Inflammatory macrophage treated with lipopolysaccharide for 1 hour (primary cell): ENCODE results near the gene MACROD2.
"Not testable (repeated sequence)": the region's sequence is repeated elsewhere in the genome, so short reads cannot be mapped to it uniquely, and the experiment has no call there.

Experiments
- DNase-seq, 2 donors: peaks; one replicate each; pipeline ENCODE4 v3.0.0-alpha.2; 2020 to 2022

Gene MACROD2

DNA sequence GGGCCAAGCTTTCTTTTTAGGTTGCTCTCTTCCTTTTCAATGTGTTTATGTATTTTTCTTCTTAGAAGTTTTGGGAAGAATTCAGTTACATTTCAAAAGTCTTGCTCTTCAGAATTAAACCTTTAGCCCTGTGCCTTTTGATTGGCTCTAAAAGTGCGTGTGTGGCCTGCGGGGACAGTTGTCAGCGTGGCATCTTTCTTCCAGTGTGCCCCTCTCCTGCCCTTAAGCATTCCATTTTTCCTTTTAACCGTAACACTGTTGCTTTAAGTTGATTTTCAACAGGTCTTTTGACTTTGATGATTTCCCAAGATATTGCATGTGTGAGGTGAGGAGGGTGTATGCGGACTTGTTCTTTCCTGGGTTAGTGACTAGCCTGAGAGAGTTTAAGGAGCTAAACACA, 1341.2 kb downstream of the MACROD2 start:
- no peak for DNase-seq

DNA sequence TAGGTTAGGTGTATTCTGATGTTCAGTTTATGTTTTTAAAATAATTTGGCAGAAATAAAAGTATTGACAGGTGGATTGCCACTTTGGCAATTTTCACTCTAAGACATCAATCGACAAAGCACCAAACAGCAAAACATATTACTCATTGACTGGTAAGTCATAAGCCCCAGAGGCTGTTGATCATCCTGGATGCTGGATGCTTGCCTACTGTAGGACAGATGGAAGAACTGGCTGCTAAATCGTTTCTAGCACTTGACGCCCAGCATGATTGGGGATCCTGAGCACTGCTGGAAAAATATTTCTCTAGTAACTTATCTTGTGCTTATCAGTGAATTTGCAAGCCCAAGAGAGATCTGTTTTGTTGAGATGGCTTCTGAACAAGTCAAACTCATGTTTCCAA, 1343.9 kb downstream of the MACROD2 start:
- DNase-seq = no peak

DNA sequence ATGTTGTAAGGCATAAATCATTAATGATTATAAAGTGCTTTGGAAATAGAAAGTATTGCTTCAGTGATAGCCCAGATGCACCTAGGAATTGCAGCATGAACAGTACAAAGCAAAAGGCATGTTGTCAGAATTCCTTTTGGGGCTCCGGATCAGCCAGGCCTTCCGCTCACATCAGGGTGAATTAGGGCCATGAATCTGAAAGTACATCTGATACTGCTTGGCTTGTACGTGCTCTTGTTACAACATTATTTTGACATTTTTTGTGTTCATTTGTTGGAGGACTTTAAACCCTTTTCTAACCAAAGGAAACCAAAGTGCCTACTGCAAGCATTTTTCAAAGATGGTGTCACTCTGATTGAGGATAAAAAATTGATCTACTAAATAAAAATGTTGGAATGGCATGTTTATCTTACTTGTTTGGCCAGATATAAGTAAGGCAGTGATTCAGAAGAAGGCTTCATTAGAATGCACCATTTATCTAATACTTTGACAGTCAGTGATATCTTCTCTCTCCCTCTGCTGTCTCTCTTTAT, 1347.7 kb downstream of the MACROD2 start:
- DNase-seq = no peak

DNA sequence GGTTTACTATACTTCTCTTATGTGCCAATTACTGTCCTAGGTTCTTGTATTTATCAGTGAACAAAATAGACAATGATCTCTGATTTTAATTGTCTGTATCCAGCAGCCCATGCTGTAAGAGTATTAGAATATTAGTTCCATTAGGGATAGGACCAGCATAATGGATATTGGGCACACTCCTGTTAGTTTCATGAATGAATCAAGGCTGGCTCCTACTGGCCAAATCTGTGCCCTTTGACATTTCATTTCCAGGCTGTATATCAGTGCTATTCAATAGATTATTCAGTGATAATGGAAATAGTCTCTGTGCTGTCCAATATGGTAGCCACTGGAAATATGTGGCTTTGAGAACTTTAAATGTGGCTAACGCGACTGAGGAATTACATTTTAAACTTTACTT, 1350.0 kb downstream of the MACROD2 start:
- DNase-seq = no peak

DNA sequence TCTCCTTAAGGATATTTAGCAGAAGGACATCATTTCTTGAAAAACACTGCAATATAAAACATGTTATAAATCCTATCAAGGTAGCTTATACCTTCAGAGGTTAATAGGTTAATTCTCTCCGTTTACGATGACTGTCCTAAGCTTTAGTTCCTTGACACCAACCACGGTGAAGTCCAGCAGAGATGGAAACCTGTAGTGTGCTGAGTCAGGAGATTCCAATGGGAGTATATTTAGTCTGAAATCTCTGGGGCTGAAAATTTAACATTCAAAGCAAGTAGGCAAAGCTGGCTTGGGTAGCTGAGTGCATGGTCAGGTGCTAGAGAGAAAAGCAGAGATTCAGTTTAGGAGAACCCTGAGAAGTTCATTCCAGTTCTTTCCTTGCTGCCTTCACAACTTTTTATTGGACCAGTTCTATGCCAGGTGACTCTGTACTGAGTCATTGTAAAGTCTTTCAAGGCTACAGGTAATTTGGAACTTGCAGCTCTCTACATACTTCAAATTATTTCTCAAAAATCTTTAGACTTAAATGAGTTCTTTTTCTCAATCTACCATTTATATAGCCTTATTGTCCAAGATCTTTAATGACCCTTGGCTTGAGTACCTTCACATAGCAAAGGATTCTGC, 1351.5 kb downstream of the MACROD2 start:
- no peak for DNase-seq

DNA sequence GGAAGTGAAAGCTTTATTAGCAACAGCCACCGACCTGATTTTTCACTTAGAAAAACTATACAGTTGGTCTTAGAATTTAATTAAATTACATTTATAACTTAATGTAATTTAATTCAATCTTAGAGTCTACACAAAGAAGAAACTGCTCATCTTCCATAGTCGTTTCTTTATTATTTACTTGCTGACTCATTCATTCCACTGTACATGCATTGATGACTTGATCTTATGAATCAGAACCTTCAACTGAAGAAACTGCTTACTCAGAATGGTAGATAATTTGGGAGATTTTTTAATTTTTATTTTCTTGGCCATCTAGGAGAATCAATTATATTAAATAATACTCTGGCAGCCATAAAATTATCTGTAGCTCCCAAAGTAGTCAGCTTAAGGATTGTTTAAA, 1363.7 kb downstream of the MACROD2 start:
- no peak for DNase-seq

DNA sequence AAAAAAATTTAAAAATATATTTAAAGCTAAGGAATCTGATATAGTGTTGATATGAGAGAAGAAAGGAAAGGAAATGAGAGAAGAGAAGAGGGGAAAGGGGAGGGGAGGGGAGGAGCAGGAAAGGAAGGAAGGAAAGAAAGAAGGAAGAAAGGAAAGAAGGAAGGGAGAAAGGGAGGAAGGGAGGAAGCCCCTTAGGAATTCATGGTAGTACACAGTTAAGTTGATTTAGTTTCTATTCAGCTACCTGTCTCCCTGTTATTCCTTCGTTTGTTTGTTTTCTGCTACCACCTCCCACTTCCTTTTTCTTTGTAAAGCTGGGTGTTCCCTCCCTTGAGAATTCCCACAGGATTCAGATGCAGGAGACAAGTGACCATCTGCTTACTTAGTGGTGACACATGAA, 1367.5 kb downstream of the MACROD2 start:
- no peak for DNase-seq

DNA sequence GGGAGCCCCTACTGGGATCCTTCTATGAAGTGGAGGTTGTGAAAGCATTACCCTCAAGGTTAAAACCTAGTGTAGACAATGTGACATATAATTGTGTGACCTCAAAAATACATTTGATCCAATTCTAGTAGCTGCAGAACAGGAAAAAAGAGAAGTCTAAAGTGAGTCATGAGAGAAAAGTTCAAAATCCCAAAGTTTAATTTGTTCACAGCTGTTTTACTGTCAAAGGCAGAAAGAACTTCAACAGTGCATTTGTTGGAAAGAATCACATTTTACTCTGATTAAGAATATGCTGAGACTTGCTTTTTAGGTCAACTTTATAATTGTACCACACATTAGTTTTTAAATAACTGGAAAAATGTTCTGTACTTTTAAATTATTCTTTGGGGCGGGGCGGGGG, 1369.5 kb downstream of the MACROD2 start:
- no peak for DNase-seq

DNA sequence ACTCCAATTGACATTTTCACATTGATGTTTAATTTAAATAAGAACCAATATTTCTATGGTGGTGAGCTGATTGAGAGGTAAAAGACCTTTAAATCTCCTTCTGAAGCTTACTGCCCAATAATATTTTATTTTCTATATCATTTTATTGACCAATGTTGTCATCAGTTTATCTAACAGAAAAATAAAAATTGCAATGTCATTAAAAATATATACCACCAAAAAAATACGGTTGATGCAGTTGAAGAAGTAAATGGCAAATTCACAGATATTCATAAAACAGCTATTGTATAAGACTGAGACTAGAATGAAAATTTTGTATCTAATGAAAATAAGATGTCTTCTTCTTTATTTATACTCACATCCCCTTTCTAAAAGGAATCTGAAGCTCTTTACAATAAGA, 1375.1 kb downstream of the MACROD2 start:
- no peak for DNase-seq

DNA sequence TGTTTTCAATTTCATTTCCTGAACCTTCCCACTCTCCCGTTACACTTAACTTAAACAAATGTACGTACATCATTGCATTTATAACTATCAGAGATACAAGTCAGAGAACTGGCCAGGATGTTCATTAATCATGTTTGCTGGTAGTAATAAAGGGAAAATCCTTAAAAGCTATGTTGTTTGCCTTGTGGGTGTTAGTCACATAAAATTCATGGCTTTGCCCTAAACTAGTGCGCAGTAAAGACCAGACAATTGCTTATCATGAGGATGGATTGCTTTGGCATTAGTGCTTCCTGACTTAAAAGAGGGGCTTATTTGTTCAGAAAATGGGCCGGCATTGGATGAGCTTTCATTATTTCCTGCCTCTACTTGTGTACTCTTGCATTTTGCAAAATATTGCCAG, 1379.4 kb downstream of the MACROD2 start:
- DNase-seq = no peak

DNA sequence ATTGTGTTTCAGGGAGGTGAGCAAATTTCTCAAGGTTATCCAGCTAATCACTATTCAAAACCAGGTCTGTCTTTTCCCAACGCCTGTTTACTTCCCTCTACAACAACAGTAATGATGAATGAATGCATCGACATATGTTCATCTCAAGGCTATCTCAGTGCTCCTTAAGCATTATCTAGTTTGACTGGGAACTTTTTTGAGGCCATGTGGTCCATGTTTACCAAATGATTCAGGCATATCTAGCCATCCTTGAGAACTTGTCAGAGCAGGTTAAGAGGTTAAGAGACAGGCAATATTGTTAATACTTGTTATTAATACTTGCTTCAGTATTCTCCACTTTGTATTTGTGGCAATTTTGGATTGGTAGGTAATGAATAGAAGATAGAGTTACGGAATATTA, 1380.5 kb downstream of the MACROD2 start:
- DNase-seq = no peak

DNA sequence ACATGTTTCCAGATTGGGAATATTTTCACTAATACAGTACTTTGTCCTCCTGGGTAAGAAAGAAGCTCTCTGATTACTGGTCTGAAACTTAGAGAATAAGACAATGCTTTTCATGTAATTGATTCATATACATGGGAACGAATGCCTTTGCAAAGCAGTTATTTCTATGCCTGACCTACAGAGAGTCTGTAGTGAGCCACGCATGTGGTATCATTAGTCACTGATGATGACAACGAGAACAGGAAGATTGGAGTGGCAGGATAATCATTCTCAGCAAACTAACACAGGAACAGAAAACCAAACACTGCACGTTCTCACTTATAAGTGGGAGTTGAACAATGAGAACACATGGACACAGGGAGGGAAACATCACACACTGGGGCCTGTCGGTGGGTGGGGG, 1382.3 kb downstream of the MACROD2 start:
- not testable (repeated sequence) for DNase-seq

DNA sequence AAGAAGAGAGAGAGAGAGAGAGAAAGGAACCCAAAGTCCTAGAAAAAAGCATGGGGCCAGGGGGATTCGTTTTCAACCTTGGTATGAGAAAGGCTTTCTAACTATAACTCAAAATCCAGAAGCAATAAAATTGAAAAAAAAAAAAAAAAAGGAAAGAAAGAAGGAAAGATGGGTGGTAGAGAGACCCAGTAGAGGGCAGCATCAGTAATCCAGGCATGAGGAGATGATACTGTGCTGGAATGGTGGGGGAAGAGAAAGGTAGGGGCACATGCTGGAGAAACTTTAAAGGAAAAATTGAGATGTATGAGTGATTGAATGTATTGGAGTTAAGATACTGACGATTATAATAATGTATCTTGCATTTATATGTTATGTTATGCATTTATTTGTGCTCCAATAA, 1382.8 kb downstream of the MACROD2 start:
- DNase-seq = no peak

DNA sequence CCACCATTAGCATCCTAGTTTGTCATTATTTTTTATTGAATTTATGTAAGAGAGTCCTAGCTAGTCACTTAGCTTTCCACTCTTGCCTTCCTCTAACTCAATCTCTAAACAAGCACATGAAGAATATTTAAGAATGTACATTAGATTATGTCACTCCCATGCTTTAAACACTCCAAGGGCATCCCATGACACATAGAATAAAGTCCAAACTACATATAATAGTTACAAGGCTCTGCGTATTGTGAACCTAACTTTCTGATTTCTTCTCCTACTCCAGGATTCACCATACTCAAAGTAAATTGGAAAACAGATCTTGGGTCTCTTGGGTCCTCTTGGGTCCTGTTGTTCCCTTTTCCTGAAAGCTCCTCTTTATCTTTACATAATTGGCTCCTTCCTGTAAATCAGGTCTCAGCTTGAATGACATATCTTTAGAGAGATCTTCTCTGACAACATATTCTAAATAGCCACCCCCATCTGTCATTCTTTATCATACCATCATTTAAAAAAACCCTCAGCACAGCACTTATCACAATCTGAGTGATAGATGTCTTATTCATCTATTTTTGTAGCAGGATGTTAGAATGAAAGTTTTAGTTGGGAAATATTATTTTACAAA, 1384.5 kb downstream of the MACROD2 start:
- DNase-seq = no peak

DNA sequence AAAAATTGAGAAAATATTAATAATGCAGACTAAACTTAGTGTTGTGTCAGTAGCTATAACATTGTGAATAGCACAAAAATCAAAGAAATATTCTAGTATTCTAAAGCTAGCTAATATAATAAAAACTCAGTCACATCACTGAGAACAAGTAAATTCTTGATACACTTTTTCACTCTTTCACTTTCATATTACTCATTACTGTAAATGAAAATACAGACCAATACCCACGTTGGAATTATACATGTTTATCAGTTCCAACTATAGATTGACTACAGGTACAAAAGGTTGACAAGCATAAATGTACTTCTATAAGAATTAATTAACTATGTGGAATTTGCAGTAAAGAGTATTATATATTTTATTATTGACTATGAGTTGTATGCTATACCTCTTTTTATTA, 1385.5 kb downstream of the MACROD2 start:
- no peak for DNase-seq

DNA sequence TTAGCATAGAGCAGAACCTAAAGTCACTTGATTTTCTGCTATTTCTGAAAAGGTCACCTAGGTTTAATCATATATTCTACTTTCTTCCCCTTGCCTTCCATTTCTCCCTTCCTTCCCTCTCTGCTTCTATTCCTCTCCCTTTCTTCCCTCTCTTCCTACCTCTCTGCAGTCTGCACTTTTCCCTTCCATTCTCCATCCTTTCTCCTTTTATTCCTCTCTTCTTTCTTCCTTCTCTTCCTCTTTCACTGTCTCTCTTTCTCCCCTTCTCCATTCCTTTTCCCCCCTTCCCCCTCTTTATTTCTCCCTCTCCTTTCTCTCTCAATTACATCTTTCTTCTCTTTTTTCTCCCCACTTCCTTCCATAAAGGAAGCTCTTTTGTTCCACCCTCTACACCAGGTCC, 1391.9 kb downstream of the MACROD2 start:
- DNase-seq = no peak

DNA sequence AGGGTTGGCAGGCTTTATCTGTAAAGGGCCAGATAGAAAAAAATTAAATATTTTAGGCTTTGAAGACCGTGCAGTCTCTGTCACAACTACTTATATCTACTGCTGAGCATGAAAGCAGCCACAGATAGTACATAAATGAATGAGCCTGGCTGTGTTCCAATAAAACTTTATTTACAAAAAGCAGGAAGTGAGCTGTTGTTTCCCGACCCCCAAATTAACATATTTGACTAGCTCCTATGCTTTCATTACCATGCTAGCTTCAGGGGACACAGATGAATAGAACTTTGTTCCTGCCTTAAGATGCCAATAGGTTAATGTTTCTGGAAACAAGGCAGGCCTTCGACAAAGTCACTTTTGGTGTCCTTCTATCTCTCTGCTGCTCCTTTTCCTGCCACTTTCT, 1400.1 kb downstream of the MACROD2 start:
- DNase-seq = no peak

DNA sequence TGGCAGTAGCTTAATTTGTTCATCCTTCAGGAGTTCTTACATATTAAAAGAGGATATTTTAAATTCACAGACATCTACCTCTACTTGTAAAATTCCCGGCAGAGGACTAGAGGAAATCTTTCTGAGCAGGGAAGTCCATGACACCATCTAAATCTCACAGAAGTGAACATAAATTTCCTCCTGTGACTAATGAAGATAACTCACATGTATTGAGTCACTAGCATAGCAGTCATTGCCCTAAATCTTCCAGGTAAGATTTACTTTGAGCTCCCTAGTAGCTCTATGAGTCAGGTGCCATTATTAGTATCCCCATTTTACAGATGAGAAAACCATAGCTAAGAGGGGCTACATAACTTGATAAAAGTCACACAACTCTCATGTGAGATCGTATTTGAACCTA, 1400.7 kb downstream of the MACROD2 start:
- no peak for DNase-seq

DNA sequence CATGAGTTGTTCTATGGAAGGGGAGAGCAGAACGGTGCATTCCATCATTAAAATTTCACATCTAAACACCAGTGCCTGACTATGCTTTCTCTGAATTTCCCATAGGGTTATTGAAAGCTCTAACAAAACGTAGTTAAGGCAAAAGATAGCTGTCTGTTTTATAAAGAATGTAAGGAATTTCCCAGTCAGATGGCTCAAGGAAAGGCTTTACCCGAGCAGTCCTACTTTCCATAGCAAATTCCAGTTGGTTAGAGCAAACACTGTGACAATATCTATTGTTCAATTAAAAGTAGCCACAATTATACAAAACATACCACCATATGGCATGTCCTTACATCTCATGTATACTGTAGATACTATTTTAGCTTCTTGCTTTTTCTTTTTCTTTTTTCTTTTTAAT, 1401.6 kb downstream of the MACROD2 start:
- DNase-seq = no peak

DNA sequence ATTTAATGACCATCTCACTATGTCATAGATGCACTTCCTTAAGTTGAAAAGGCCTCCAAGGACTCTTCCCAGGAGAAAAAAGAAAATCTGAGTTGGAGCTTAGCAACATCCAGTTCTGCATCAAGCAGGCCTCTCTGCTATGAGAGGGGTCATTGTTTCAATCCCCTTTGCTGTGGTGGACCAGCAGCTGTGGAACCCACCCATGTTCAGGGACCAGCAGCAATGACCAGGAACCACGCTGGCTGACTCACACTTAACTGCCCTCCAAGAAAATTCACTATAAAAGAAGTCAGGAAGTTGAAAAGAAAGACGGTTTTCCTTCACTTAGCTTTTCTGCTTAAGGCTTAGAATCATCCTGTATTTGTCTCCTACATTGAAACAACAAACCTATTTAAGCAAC, 1404.5 kb downstream of the MACROD2 start:
- no peak for DNase-seq

DNA sequence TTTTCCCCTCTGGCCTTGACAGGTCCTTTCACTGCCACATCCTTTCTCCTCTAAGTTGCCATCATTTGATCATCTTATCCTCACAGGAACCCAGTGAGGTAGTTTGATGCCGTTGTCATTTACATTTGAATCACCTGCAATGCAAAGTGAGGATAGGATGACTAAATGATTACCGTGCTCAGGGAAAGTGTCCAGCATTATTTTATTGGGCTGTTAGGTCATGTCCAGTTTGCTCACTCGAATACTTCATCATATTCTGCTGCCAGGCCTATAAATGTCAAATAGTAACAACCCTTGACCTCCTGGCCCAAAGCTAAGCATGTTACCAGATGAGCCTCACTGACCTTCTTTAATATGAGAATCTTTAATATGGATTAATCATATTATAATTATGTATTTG, 1410.8 kb downstream of the MACROD2 start:
- no peak for DNase-seq

DNA sequence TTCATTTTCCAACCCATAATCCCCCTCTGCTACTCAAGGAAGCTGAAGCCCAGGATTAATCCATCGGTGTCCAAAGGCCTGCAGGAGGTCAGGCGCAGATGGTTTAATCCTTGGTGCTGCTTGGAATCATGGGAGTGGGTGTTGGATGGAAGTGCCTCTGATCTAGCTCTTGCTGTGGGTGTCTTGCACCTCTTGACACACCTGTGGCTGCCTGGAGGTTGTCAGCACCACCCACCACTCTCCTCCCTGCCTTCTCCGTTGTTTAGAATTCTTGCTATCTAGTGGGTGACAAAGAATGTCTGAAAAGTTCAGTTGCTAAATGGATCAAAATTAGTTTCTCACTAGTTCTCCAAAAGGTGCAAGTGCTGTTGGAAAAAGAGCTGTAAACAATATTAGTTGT, 1416.5 kb downstream of the MACROD2 start:
- DNase-seq = no peak

DNA sequence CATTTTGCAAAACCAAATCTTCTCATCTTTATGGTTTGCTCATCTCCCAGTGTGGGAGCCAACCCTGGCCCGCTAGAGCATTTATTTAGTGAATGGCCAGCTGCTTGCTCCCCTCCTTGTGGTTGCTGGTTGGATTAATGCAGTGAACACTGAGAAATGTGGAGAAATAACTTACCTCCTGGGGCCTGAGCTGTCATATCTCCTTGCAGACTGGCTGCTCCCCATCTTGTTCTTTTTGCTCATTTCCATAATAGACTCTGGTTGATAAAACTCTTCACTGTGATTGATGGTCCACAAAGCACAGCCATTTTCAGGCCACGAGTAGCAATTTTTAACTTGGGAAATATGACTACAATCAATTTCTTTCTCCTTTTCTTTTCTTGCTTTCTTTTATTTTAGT, 1420.6 kb downstream of the MACROD2 start:
- DNase-seq = no peak

DNA sequence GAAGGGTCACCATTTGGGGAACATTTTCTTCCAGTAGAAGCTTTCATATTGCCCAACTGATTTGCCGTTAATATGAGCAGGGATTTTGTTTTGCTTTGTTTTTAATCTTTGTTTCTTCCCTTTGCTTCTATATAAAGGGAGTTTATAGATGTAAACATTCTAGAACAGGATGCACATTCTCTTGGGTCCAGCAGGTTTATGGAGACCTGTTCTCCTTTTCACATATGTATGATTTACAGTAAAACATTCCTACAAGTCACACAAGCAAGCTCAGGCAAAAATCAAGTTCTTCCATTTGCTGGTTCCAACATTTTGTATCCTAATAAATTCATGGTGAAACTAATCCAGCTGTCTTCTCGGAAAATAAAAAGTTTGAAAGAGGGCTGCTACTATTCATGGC, 1424.5 kb downstream of the MACROD2 start:
- no peak for DNase-seq

DNA sequence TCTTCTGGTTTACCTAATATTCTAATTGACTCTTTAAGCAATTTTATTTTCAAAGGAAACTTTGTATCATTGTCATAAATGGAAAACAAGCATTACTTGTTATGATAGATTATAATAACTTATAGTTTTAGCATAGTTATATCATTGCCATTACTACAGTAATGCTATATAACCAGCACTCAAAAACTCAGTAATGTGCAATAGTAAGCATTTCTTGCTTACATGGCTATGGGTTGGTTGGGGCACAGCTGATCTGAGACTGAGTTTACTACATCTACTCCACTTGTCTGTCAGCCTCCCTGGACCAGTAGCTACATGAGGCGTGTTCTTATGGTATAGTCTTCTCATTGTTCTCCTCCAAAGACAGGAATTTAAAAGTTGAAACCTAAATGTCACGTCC, 1427.7 kb downstream of the MACROD2 start:
- no peak for DNase-seq
